Lower lobe of right lung (tissue), 2 donors: Measurements from ENCODE around the gene SEPTIN8. TPM values are rescaled to one million over a fixed set of nuclear protein-coding genes. Genes with fewer than 3 reads are reported as not detected.

Experiments
- ATAC-seq, 2 donors: fragments of 200-7000 bp; cut with Tn5 transposase; one replicate each; pipeline ENCODE4 v1.9.1; 2020 to 2022; ENCODE audit warnings: mild to moderate bottlenecking in 2 of 2, moderate library complexity in 2 of 2
- DNase-seq: peaks from one replicate; pipeline ENCODE4 v3.0.0-alpha.2; 2020
- H3K27ac ChIP-seq: fragments of 200-600 bp; one replicate; pipeline ENCODE4 v1.8.0; 2022
- H3K27me3 ChIP-seq: fragments of 200-600 bp; one replicate; pipeline ENCODE4 v1.8.0; 2022; ENCODE audit warnings: low read depth
- H3K36me3 ChIP-seq: fragments of 200-600 bp; one replicate; pipeline ENCODE4 v1.8.0; 2022; ENCODE audit warnings: mild to moderate bottlenecking
- H3K4me1 ChIP-seq: fragments of 200-600 bp; one replicate; pipeline ENCODE4 v1.8.0; 2022
- H3K4me3 ChIP-seq: fragments of 200-600 bp; one replicate; pipeline ENCODE4 v1.8.0; 2022; ENCODE audit warnings: mild to moderate bottlenecking
- H3K9me3 ChIP-seq: fragments of 200-600 bp; one replicate; pipeline ENCODE4 v1.8.0; 2022
- CTCF ChIP-seq: fragments of 200-600 bp; IDR thresholded peaks from one replicate; pipeline ENCODE4 v1.8.0; 2022; ENCODE audit warnings: antibody characterized with exemption, mild to moderate bottlenecking
- intact Hi-C: fragments of 100-400 bp; cut with DNase I; formaldehyde crosslinking; loops from one replicate; pipeline ENCODE4 v1.11.0; 2022
- total RNA-seq: library from RNA; stranded (reverse); fragmentation: NEBNext Ultra II Directional; extraction: Animal tissue kit (Norgen Biotek cat#: 25700); gene quantifications from one replicate; pipeline ENCODE4 v1.2.1, GENCODE V29; 2021
- donor health status: DM: no; HTN: yes; CAD: no; lungs with severe emphysema.

Gene SEPTIN8
- total RNA-seq, 1 donor from 2014 or later = 32.8 TPM

- ATAC-seq = peak; percentile 63 to 68
- intact Hi-C loops = no loop called here
- Histone ChIP-seq H3K4me3 (peak overlapping the region; percentile 56), H3K4me1 (peaks cover 9% of the 10 kb centered on the region), H3K36me3 (peaks cover 8% of the 10 kb centered on the region), H3K27me3 (peaks cover 16% of the 10 kb centered on the region), H3K9me3 (no peaks in the 10 kb centered on the region), H3K27ac (peak overlapping the region; percentile 48)
- DNase-seq = peak; percentile 53
- TF ChIP-seq CTCF = no peak
Measured at GRCh38 chr5:132747616-132748440, 29.2 kb downstream of the SEPTIN8 start.

GRCh38 chr5:132746954-132747615, 30.0 kb downstream of the SEPTIN8 start, which contains the start of gene CCNI2:
CCNI2 (plus strand) TSS chr5:132747426; CDS start chr5:132747496, 70 bp downstream.
- ATAC-seq = peak; percentile 88 to 93
- peak; percentile 57 for DNase-seq
- intact Hi-C loops = no loop called here
- Histone ChIP-seq H3K27ac (peak within 1 kb of the TSS; percentile 48), H3K4me3 (peak within 1 kb of the TSS; percentile 56), H3K36me3 (peaks cover 8% of the 10 kb centered on the region), H3K4me1 (peaks cover 9% of the 10 kb centered on the region), H3K9me3 (no peaks in the 10 kb centered on the region), H3K27me3 (peaks cover 16% of the 10 kb centered on the region)
- no peak for TF ChIP-seq CTCF

- intact Hi-C loops = no loop called here
- H3K27ac ChIP-seq = no peak overlapping the region
- H3K9me3 ChIP-seq = no peaks in the 10 kb centered on the region
- H3K36me3 ChIP-seq = peaks cover 3% of the 10 kb centered on the region
- TF ChIP-seq CTCF = no peak
- no peak for ATAC-seq
- peaks cover 9% of the 10 kb centered on the region for H3K4me1 ChIP-seq
- peak overlapping the region; percentile 56 for H3K4me3 ChIP-seq
- DNase-seq = no peak
- peaks cover 16% of the 10 kb centered on the region for H3K27me3 ChIP-seq
Measured at GRCh38 chr5:132746592-132746953, 30.5 kb downstream of the SEPTIN8 start.

- ATAC-seq (no peak), DNase-seq (no peak)
- H3K4me1 ChIP-seq = peaks cover 9% of the 10 kb centered on the region
- no peaks in the 10 kb centered on the region for H3K36me3 ChIP-seq
- H3K9me3 ChIP-seq = no peaks in the 10 kb centered on the region
- no peak for TF ChIP-seq CTCF
- no peak overlapping the region for H3K4me3 ChIP-seq
- intact Hi-C loops = no loop called here
- H3K27ac ChIP-seq = no peak overlapping the region
- H3K27me3 ChIP-seq = peaks cover 16% of the 10 kb centered on the region
Measured at GRCh38 chr5:132744659-132745058, 32.4 kb downstream of the SEPTIN8 start.

GRCh38 chr5:132742626-132743025, 34.4 kb downstream of the SEPTIN8 start:
- H3K27ac ChIP-seq = no peak overlapping the region
- H3K4me3 ChIP-seq = no peak overlapping the region
- no peaks in the 10 kb centered on the region for H3K36me3 ChIP-seq
- no peak for TF ChIP-seq CTCF
- H3K9me3 ChIP-seq = no peaks in the 10 kb centered on the region
- DNase-seq (no peak), ATAC-seq (no peak)
- peaks cover 13% of the 10 kb centered on the region for H3K27me3 ChIP-seq
- intact Hi-C loops = no loop called here
- H3K4me1 ChIP-seq = peaks cover 8% of the 10 kb centered on the region
